ENCODE measurements around the gene FAT1.

Gene FAT1

GRCh38 chr4:186554539-186554913 lies 169.1 kb downstream of the FAT1 start:
- Histone ChIP-seq H3K4me1 (ENCODE audit: control insufficient read depth, insufficient read depth, low read length) (peaks cover 18% of the 10 kb centered on the region), H3K4me3 (ENCODE audit: low read length) (peak overlapping the region; percentile 67), H3K9me3 (replicated peaks; ENCODE audit: low read length) (no peaks in the 10 kb centered on the region), H3K4me2 (ENCODE audit: low read length) (peak overlapping the region; percentile 79), H3K27me3 (ENCODE audit: control insufficient read depth, insufficient read depth, low read length) (peaks cover 44% of the 10 kb centered on the region), H3K36me3 (ENCODE audit: insufficient read depth, low read length) (no peaks in the 10 kb centered on the region), H3K9ac (ENCODE audit: low read depth, low read length) (no peak overlapping the region)

- Histone ChIP-seq H3K9ac (ENCODE audit: low read depth, low read length) (no peak overlapping the region), H3K4me1 (ENCODE audit: control insufficient read depth, insufficient read depth, low read length) (peaks cover 18% of the 10 kb centered on the region), H3K36me3 (ENCODE audit: insufficient read depth, low read length) (no peaks in the 10 kb centered on the region), H3K4me3 (ENCODE audit: low read length) (no peak overlapping the region), H3K4me2 (ENCODE audit: low read length) (no peak overlapping the region), H3K27me3 (ENCODE audit: control insufficient read depth, insufficient read depth, low read length) (peaks cover 47% of the 10 kb centered on the region), H3K9me3 (replicated peaks; ENCODE audit: low read length) (no peaks in the 10 kb centered on the region)
Measured at GRCh38 chr4:186553717-186554116, 169.9 kb downstream of the FAT1 start.

GRCh38 chr4:186551849-186552248 lies 171.8 kb downstream of the FAT1 start:
- Histone ChIP-seq H3K9ac (ENCODE audit: low read depth, low read length) (no peak overlapping the region), H3K36me3 (ENCODE audit: insufficient read depth, low read length) (no peaks in the 10 kb centered on the region), H3K9me3 (replicated peaks; ENCODE audit: low read length) (no peaks in the 10 kb centered on the region), H3K4me1 (ENCODE audit: control insufficient read depth, insufficient read depth, low read length) (peaks cover 8% of the 10 kb centered on the region), H3K4me2 (ENCODE audit: low read length) (no peak overlapping the region), H3K27me3 (ENCODE audit: control insufficient read depth, insufficient read depth, low read length) (peaks cover 47% of the 10 kb centered on the region), H3K4me3 (ENCODE audit: low read length) (no peak overlapping the region)

- Histone ChIP-seq H3K9ac (ENCODE audit: low read depth, low read length) (no peak overlapping the region), H3K4me1 (ENCODE audit: control insufficient read depth, insufficient read depth, low read length) (no peaks in the 10 kb centered on the region), H3K27me3 (ENCODE audit: control insufficient read depth, insufficient read depth, low read length) (peaks cover 12% of the 10 kb centered on the region), H3K4me2 (ENCODE audit: low read length) (no peak overlapping the region), H3K4me3 (ENCODE audit: low read length) (no peak overlapping the region), H3K36me3 (ENCODE audit: insufficient read depth, low read length) (no peaks in the 10 kb centered on the region), H3K9me3 (replicated peaks; ENCODE audit: low read length) (no peaks in the 10 kb centered on the region)
Measured at GRCh38 chr4:186545436-186545835, 178.2 kb downstream of the FAT1 start.

GRCh38 chr4:186543206-186543605 lies 180.4 kb downstream of the FAT1 start:
- Histone ChIP-seq H3K9ac (ENCODE audit: low read depth, low read length) (no peak overlapping the region), H3K4me3 (ENCODE audit: low read length) (no peak overlapping the region), H3K9me3 (replicated peaks; ENCODE audit: low read length) (no peaks in the 10 kb centered on the region), H3K27me3 (ENCODE audit: control insufficient read depth, insufficient read depth, low read length) (no peaks in the 10 kb centered on the region), H3K4me1 (ENCODE audit: control insufficient read depth, insufficient read depth, low read length) (no peaks in the 10 kb centered on the region), H3K4me2 (ENCODE audit: low read length) (no peak overlapping the region), H3K36me3 (ENCODE audit: insufficient read depth, low read length) (no peaks in the 10 kb centered on the region)

GRCh38 chr4:186541801-186542200 lies 181.9 kb downstream of the FAT1 start:
- no peak overlapping the region for H3K9ac ChIP-seq (ENCODE audit: low read depth, low read length)
- H3K4me1 ChIP-seq (ENCODE audit: control insufficient read depth, insufficient read depth, low read length), result no peaks in the 10 kb centered on the region
- H3K9me3 ChIP-seq (replicated peaks; ENCODE audit: low read length), result no peaks in the 10 kb centered on the region
- H3K4me3 ChIP-seq (ENCODE audit: low read length), result no peak overlapping the region
- H3K36me3 ChIP-seq (ENCODE audit: insufficient read depth, low read length), result no peaks in the 10 kb centered on the region
- no peak overlapping the region for H3K4me2 ChIP-seq (ENCODE audit: low read length)
- H3K27me3 ChIP-seq (ENCODE audit: control insufficient read depth, insufficient read depth, low read length), result no peaks in the 10 kb centered on the region

GRCh38 chr4:186537843-186538521 lies 185.7 kb downstream of the FAT1 start:
- Histone ChIP-seq H3K9me3 (replicated peaks; ENCODE audit: low read length) (no peaks in the 10 kb centered on the region), H3K4me3 (ENCODE audit: low read length) (no peak overlapping the region)

More at GRCh38 chr4:186537843-186538521, 185.7 kb downstream of the FAT1 start:
- H3K4me1 ChIP-seq (ENCODE audit: control insufficient read depth, insufficient read depth, low read length), result no peaks in the 10 kb centered on the region
- H3K9ac ChIP-seq (ENCODE audit: low read depth, low read length), result no peak overlapping the region
- no peaks in the 10 kb centered on the region for H3K36me3 ChIP-seq (ENCODE audit: insufficient read depth, low read length)
- no peak overlapping the region for H3K4me2 ChIP-seq (ENCODE audit: low read length)
- no peaks in the 10 kb centered on the region for H3K27me3 ChIP-seq (ENCODE audit: control insufficient read depth, insufficient read depth, low read length)

Measured in skeletal muscle satellite cell (primary cell).